HepG2 (cell line): ENCODE results near the gene IMP3. TPM values are rescaled to one million over a fixed set of nuclear protein-coding genes. Genes with fewer than 3 reads are reported as not detected.
A peak's percentile ranks its signal among the peaks of the same experiment; 100 is the strongest.

Experiments
- ASH2L ChIP-seq: fragments of 300-600, 200-600 bp; sonication (generic); IDR thresholded peaks from 2 replicates; pipeline ENCODE4 v1.7.0; 2017; ENCODE audit warnings: low read depth, mild to moderate bottlenecking, moderate library complexity, mixed read lengths, low read length; ENCODE audit not compliant: insufficient read length
- HNRNPL ChIP-seq: fragments of 200-400 bp; formaldehyde crosslinking; IDR thresholded peaks from 2 replicates; pipeline ENCODE4 v1.6.1; 2017; ENCODE audit warnings: mild to moderate bottlenecking, low read depth, low read length
- HOXA7 ChIP-seq: sonication (generic); formaldehyde crosslinking; IDR thresholded peaks from 2 replicates; pipeline ENCODE4 v1.8.1; 2022; ENCODE audit warnings: mild to moderate bottlenecking, missing genetic modification reagents, moderate library complexity
- RBM39 ChIP-seq: fragments of 200-400 bp; formaldehyde crosslinking; IDR thresholded peaks from one replicate; pipeline ENCODE4 v1.6.1; 2018; ENCODE audit warnings: antibody characterized with exemption, mild to moderate bottlenecking, low read depth, low read length; ENCODE audit not compliant: poor library complexity, severe bottlenecking
- TEF ChIP-seq: sonication (generic); formaldehyde crosslinking; IDR thresholded peaks from 2 replicates; pipeline ENCODE4 v1.5.0; 2020; ENCODE audit warnings: missing genetic modification reagents
- ZNF414 ChIP-seq: sonication (generic); formaldehyde crosslinking; IDR thresholded peaks from 2 replicates; pipeline ENCODE4 v1.5.0; 2020; ENCODE audit warnings: missing genetic modification reagents
- polyA plus RNA-seq, 8 experiments: library from polyadenylated mRNA; depleted of rRNA in 3 of 8; stranded (reverse) in 7 of 8; unstranded in 1 of 8; fragments of >200 nt; fragmentation: Illumina TruSeq in 4 of 8; extraction: Trizol in 4 of 8; gene quantifications; 2 replicates each; pipeline versions ENCODE4 v1.2.1 to v1.2.3, GENCODE V29; 2011 to 2016; ENCODE audit warnings: low read depth in 4 of 8, missing spikeins in 1 of 8, mixed read lengths in 1 of 8; ENCODE audit not compliant: insufficient read depth in 1 of 8
- total RNA-seq, 5 experiments: library from RNA; depleted of rRNA; stranded (reverse); fragments of >200 nt; fragmentation: Illumina TruSeq; extraction: Trizol; gene quantifications; 2 replicates each; pipeline ENCODE4 v1.2.3, GENCODE V29; 2016; ENCODE audit warnings: low read depth in 1 of 5
- TF ChIP-seq, protein P1 (sequence below): IDR thresholded peaks from 2 replicates; pipeline ENCODE4 v1.6.1; 2018; ENCODE audit warnings: missing genetic modification reagents, mild to moderate bottlenecking, missing compliant biosample characterization
- TF ChIP-seq, protein P2 (sequence below): sonication (generic); formaldehyde crosslinking; IDR thresholded peaks from 2 replicates; pipeline ENCODE4 v1.4.0; 2020; ENCODE audit warnings: missing genetic modification reagents

Gene IMP3
- total and polyA plus RNA-seq, 2 of the 13 experiments (the other 11 are each of a cell fraction or from before 2014, with no cell fraction given) = 38.3 to 143 TPM

GRCh38 chr15:75675579-75676404 is 35.8 kb upstream of the IMP3 start (continued):
- TF ChIP-seq, protein P1, sequence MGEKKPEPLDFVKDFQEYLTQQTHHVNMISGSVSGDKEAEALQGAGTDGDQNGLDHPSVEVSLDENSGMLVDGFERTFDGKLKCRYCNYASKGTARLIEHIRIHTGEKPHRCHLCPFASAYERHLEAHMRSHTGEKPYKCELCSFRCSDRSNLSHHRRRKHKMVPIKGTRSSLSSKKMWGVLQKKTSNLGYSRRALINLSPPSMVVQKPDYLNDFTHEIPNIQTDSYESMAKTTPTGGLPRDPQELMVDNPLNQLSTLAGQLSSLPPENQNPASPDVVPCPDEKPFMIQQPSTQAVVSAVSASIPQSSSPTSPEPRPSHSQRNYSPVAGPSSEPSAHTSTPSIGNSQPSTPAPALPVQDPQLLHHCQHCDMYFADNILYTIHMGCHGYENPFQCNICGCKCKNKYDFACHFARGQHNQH (CRISPR knock-in tag) = no peak
- TF ChIP-seq HNRNPL = peak; percentile 85
- TF ChIP-seq, protein P2, sequence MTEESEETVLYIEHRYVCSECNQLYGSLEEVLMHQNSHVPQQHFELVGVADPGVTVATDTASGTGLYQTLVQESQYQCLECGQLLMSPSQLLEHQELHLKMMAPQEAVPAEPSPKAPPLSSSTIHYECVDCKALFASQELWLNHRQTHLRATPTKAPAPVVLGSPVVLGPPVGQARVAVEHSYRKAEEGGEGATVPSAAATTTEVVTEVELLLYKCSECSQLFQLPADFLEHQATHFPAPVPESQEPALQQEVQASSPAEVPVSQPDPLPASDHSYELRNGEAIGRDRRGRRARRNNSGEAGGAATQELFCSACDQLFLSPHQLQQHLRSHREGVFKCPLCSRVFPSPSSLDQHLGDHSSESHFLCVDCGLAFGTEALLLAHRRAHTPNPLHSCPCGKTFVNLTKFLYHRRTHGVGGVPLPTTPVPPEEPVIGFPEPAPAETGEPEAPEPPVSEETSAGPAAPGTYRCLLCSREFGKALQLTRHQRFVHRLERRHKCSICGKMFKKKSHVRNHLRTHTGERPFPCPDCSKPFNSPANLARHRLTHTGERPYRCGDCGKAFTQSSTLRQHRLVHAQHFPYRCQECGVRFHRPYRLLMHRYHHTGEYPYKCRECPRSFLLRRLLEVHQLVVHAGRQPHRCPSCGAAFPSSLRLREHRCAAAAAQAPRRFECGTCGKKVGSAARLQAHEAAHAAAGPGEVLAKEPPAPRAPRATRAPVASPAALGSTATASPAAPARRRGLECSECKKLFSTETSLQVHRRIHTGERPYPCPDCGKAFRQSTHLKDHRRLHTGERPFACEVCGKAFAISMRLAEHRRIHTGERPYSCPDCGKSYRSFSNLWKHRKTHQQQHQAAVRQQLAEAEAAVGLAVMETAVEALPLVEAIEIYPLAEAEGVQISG (CRISPR knock-in tag) = 0 out of 2 replicates have a peak, but pooled peaks have one; percentile 26
- TF ChIP-seq ZNF414 (CRISPR knock-in tag) = no peak
- TF ChIP-seq ASH2L = no peak
- peak; percentile 54 for TF ChIP-seq RBM39
- no peak for TF ChIP-seq TEF (CRISPR knock-in tag)
- TF ChIP-seq HOXA7 (CRISPR knock-in tag) = no peak
